HCT116 (cell line): ENCODE measurements around the gene CADPS.

Experiments used
- CEBPB ChIP-seq: IDR thresholded peaks from 2 replicates; pipeline ENCODE4 v1.6.1; 2012; ENCODE audit warnings: low read depth
- CTCF ChIP-seq, 3 experiments: fragments of 200-600 bp in 1 of 3; sonication (generic) in 1 of 3; IDR thresholded peaks in 2 of 3; conservative IDR thresholded peaks in 1 of 3; 2 replicates each; pipeline ENCODE4 v1.5.1; 2012 to 2017; ENCODE audit warnings: low read depth in 2 of 3, low read length in 2 of 3, antibody characterized with exemption in 1 of 3, borderline replicate concordance in 1 of 3, control low read depth in 1 of 3, mild to moderate bottlenecking in 1 of 3, mixed read lengths in 1 of 3, mixed run types in 1 of 3, moderate library complexity in 1 of 3; ENCODE audit not compliant: insufficient read depth in 1 of 3
- EGR1 ChIP-seq: IDR thresholded peaks from 2 replicates; pipeline ENCODE4 v1.6.1; 2012; ENCODE audit warnings: low read depth
- EZH2 ChIP-seq: fragments of 200-600 bp; sonication (generic); IDR thresholded peaks from 2 replicates; pipeline ENCODE4 v1.6.1; 2017; ENCODE audit warnings: antibody characterized with exemption, mixed run types
- EZH2phosphoT487 ChIP-seq: fragments of 200-600 bp; IDR thresholded peaks from 2 replicates; pipeline ENCODE4 v1.6.1; 2018; ENCODE audit warnings: antibody characterized with exemption, borderline replicate concordance
- JUND ChIP-seq: IDR thresholded peaks from 2 replicates; pipeline ENCODE4 v1.6.1; 2012
- POLR2A ChIP-seq: IDR thresholded peaks from 2 replicates; pipeline ENCODE4 v1.7.0; 2011; ENCODE audit warnings: borderline replicate concordance; ENCODE audit not compliant: insufficient read depth, insufficient read length; ENCODE audit errors: extremely low read depth
- POLR2AphosphoS5 ChIP-seq: IDR thresholded peaks from 2 replicates; pipeline ENCODE4 v1.6.1; 2011; ENCODE audit warnings: mild to moderate bottlenecking, low read depth, low read length, moderate library complexity
- RAD21 ChIP-seq: IDR thresholded peaks from 2 replicates; pipeline ENCODE4 v1.6.1; 2012; ENCODE audit warnings: low read depth, mild to moderate bottlenecking
- SIN3A ChIP-seq: IDR thresholded peaks from 2 replicates; pipeline ENCODE4 v1.6.1; 2012; ENCODE audit warnings: low read depth
- TCF7L2 ChIP-seq: IDR thresholded peaks from 2 replicates; pipeline ENCODE4 v1.7.0; 2011; ENCODE audit warnings: borderline replicate concordance, inconsistent platforms; ENCODE audit not compliant: insufficient read depth, insufficient read length; ENCODE audit errors: extremely low read depth
- YY1 ChIP-seq: IDR thresholded peaks from 2 replicates; pipeline ENCODE4 v1.6.1; 2011; ENCODE audit warnings: low read length, low read depth, moderate library complexity, mild to moderate bottlenecking; ENCODE audit not compliant: insufficient replicate concordance; ENCODE audit errors: extremely low read depth
- TF ChIP-seq, protein P1 (sequence below): IDR thresholded peaks from 2 replicates; pipeline ENCODE4 v1.6.1; 2012

DNA sequence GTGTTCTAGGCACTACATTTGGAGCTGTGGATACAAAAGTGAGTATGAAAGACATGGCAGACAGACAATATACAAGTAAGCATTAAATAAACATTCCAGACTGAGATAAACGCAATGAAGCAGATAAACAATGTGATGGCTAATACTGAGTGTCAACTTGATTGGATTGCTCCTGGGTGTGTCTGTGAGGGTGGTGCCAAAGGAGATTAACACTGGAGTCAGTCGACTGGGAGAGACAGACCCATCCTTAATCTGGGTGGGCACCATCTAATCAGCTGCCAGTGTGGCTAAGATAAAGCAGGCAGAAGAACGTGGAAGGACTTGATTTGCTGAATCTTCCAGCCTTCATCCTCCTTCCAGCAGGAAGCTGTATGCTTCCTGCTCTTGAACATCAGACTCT lies 77.2 kb downstream of the CADPS start:
- TF ChIP-seq POLR2A (no peak), EGR1 (no peak), CTCF (IDR thresholded peaks at IDR 0.05 in 2 of 3, conservative IDR thresholded peaks at IDR 0.05 in 1 of 3; ENCODE audit: borderline replicate concordance in 1 of 3, insufficient read depth in 1 of 3, low read depth in 2 of 3, low read length in 2 of 3) (no peak), RAD21 (no peak), EZH2phosphoT487 (no peak), POLR2AphosphoS5 (no peak), EZH2 (no peak), TCF7L2 (no peak), SIN3A (no peak), YY1 (no peak), CEBPB (no peak), JUND (no peak)
- TF ChIP-seq, protein P1, sequence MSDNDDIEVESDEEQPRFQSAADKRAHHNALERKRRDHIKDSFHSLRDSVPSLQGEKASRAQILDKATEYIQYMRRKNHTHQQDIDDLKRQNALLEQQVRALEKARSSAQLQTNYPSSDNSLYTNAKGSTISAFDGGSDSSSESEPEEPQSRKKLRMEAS: no peak
